ENCODE results near the gene HOXC6. TPM values are rescaled to one million over a fixed set of nuclear protein-coding genes. Genes with fewer than 3 reads are reported as not detected.

The HOXC6 gene
- total and polyA plus RNA-seq, 2 donors (not counting 3 experiments of a cell fraction or from before 2014, with no cell fraction given), result 0.58 to 0.72 TPM

GRCh38 chr12:54002278-54002914, 25.8 kb upstream of the HOXC6 start:
- no TSS peak for BruUV-seq (replicated peaks)
- POLR2A ChIA-PET, result no interaction called here
- Histone ChIP-seq H3K9ac (replicated peaks; ENCODE audit: extremely low read depth, insufficient read depth, low read length) (no peak overlapping the region), H3K4me3 (replicated peaks in 1 of 3; ENCODE audit: insufficient read depth in 1 of 3, low read depth in 1 of 3, low read length in 3 of 3) (no peak overlapping the region), H2AFZ (ENCODE audit: low read depth, low read length) (no peak overlapping the region), H3K9me1 (replicated peaks; ENCODE audit: control insufficient read depth, extremely low read depth, insufficient read depth, low read length) (no peaks in the 10 kb centered on the region), H3K36me3 (ENCODE audit: control insufficient read depth in 2 of 2, extremely low read depth in 1 of 2, insufficient read depth in 2 of 2, low read length in 2 of 2) (no peaks in the 10 kb centered on the region), H3K4me1 (ENCODE audit: control insufficient read depth, extremely low read depth, insufficient read depth, low read length) (no peaks in the 10 kb centered on the region), H3K27ac (ENCODE audit: insufficient read depth, low read depth, low read length) (no peak overlapping the region), H3K79me2 (ENCODE audit: control insufficient read depth, insufficient read depth, low read length) (no peaks in the 10 kb centered on the region), H3K27me3 (ENCODE audit: control insufficient read depth in 2 of 2, insufficient read depth in 2 of 2, low read length in 2 of 2) (peaks cover 76 to 95% of the 10 kb centered on the region in 2 experiments), H3K4me2 (ENCODE audit: insufficient read depth, low read length) (no peak overlapping the region), H3K9me3 (replicated peaks; ENCODE audit: control insufficient read depth, insufficient read depth, low read length) (no peaks in the 10 kb centered on the region), H4K20me1 (replicated peaks; ENCODE audit: control insufficient read depth, extremely low read depth, insufficient read depth, low read length) (no peaks in the 10 kb centered on the region)
- dilution Hi-C loops (cut with MboI; ENCODE audit: extremely low pct_ligation_motif_present, low sequenced_read_pairs), result no loop called here
- DNase-seq (ENCODE audit: low read depth, low spot score) (no peak), FAIRE-seq (no peak)
- TF ChIP-seq CTCF (IDR thresholded peaks at IDR 0.05; ENCODE audit: extremely low read depth in 1 of 2, insufficient read depth in 1 of 2, low read depth in 1 of 2, low read length in 2 of 2), result no peak
- no peak for TF ChIP-seq MYC (IDR thresholded peaks at IDR 0.05; ENCODE audit: low read depth, low read length)
- no peak for TF ChIP-seq POLR2AphosphoS5 (IDR thresholded peaks at IDR 0.05; ENCODE audit: insufficient read depth, low read depth, low read length)
- TF ChIP-seq EZH2 (IDR thresholded peaks at IDR 0.05; ENCODE audit: borderline replicate concordance, low read depth, low read length, severe bottlenecking), result no peak
- no peak for TF ChIP-seq GATA2 (IDR thresholded peaks at IDR 0.05; ENCODE audit: insufficient read depth, insufficient read length, low read depth, low read length)
- TF ChIP-seq JUN (IDR thresholded peaks at IDR 0.05; ENCODE audit: borderline replicate concordance, insufficient read depth, insufficient read length, low read depth), result no peak
- no peak for TF ChIP-seq MAX (IDR thresholded peaks at IDR 0.05; ENCODE audit: insufficient read depth, insufficient read length)
- TF ChIP-seq POLR2A (IDR thresholded peaks at IDR 0.05; ENCODE audit: low read depth, low read length), result no peak
- TF ChIP-seq FOS (IDR thresholded peaks at IDR 0.05; ENCODE audit: borderline replicate concordance, insufficient read depth, low read length), result no peak
- CTCF ChIA-PET, result interaction anchor here (0.8 to 17.0 kb wide), 4 partner anchors 16 to 205 kb away, joined by 3 to 616 read pairs (median 4); partner anchors contain the start of genes HOXC10 and SMUG1
- intact Hi-C loops (cut with micrococcal nuclease), result loop anchor here (10.0 kb wide), 1 partner anchor 362 kb away; the partner anchor contains the start of gene GPR84
